Stimulated activated CD4-positive, alpha-beta T cell treated with anti-CD3 and anti-CD28 coated beads, Interleukin-4, amount 100 ng/mL, for 1 hour (primary cell): Measurements from ENCODE around the gene CPLX3.
"Not testable (repeated sequence)": the region's sequence is repeated elsewhere in the genome, so short reads cannot be mapped to it uniquely, and the experiment has no call there.

Source experiments
- DNase-seq: peaks from one replicate; pipeline ENCODE4 v3.0.0-alpha.2; 2020

Gene CPLX3, protein sequence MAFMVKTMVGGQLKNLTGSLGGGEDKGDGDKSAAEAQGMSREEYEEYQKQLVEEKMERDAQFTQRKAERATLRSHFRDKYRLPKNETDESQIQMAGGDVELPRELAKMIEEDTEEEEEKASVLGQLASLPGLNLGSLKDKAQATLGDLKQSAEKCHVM

DNA sequence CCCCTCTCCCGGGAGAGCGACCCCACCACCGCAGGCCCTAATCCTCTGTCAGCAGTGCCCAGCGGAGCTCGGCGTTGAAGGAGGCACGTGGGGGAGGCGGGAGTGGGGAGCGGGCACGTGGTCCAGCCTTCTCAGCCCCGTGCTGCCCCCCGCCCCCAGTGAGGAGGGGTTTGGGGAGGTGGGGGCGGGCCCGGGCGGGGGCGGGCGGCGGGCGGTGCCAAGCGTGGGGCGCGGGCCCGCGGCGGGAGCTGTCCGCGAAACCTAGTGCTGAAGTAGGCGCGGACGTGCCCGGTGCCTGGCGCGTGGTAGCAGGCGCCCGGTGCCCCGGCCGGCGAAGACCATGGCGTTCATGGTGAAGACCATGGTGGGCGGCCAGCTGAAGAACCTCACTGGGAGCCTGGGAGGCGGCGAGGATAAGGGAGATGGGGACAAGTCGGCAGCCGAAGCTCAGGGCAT is at the start of gene CPLX3:
Gene CPLX3 (plus strand): TSS at position 264 of the 456 bp plus-strand sequence. CDS start 77 bp downstream, at position 341.
- peak; percentile 57 for DNase-seq

DNA sequence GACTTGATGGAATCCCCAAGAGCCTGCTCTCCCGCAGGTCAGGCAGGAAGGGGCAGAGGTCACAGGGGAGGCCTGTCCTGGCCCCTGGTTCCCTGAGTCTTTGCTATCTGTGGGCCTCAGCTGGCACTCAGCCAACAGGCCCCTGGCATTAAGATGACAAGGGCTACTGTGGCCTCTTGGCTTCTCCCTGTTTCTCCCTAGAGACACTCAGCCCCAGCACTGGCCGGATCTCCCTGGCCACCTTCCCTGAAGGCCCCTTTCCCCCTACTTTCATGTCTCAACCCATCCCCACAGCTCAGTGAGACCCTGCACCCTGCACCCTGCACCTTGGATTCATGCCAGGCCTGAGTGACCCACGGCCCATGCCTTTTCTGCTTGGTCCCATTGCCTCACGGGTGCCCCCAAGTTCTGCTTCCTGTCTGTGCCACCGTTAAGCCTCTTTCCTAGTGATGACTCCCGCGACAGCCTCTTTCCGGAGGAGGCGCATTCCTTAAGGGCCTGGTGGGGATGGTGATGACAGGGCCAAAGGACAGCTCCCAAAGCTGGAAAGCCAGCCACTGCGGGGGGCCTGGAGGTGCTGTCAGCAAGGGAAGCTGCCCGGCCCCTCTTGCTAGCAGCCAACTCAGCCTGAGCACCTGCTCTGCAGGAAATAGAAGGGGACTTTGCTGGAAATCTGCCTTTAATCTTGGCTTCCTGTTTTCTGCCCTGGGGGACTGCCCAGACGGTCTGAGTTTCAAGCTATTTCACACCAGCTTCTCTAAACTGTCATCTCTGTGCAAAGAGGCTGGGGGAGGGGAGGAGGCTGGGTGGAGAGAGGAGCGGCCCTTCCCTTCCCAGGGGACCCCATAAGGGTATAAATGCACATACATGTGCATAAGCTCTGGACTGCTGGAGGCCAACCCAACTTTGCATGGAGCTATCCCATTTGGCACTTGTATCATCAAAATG is 49.3 kb upstream of the CPLX3 start:
- DNase-seq, result peak; percentile 55

DNA sequence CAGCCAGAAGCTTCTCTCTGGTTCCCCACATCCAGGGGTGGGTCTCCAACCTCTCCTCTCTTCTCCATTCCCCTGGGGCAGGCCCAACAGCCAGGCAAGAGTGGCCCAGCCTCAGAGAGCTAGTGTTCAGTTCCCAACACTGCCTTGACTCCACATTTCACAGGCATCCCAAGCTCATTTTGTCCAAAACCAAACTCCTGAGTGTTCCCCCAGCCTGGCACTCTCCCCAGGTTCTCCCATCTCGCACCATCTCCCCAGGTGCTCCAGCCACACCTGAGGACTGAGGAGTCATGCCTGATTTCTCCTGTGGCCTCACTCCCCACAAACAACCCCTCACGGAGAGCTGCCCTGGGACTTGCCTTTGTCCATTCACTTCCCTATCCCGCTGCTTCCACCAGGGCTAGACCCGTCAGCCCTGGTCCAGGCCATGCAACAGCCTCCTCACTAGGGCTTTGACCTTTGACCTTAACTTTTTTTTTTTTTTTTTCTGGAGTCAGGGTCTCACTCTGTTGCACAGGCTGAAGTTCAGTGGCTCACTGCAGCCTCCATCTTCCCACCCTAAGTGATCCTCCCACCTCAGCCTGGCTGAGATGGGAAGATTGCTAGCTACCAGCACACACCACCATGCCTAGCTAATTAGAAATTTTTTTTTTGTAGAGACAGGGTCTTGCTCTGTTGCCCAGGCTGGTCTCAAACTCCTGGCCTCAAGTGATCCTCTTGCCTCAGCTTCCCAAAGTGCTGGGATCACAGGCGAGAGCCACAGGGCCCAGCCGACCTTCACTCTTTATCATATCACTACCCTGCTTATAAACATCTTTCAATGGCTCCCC is 48.4 kb upstream of the CPLX3 start:
- no peak for DNase-seq

GRCh38 chr15:74778599-74778970 is 47.8 kb upstream of the CPLX3 start:
- DNase-seq, result no peak

- DNase-seq, result no peak
Observed at GRCh38 chr15:74779162-74779648, 47.2 kb upstream of the CPLX3 start.

- DNase-seq, result peak; percentile 44
Observed at GRCh38 chr15:74780523-74781430, 45.6 kb upstream of the CPLX3 start.

DNA sequence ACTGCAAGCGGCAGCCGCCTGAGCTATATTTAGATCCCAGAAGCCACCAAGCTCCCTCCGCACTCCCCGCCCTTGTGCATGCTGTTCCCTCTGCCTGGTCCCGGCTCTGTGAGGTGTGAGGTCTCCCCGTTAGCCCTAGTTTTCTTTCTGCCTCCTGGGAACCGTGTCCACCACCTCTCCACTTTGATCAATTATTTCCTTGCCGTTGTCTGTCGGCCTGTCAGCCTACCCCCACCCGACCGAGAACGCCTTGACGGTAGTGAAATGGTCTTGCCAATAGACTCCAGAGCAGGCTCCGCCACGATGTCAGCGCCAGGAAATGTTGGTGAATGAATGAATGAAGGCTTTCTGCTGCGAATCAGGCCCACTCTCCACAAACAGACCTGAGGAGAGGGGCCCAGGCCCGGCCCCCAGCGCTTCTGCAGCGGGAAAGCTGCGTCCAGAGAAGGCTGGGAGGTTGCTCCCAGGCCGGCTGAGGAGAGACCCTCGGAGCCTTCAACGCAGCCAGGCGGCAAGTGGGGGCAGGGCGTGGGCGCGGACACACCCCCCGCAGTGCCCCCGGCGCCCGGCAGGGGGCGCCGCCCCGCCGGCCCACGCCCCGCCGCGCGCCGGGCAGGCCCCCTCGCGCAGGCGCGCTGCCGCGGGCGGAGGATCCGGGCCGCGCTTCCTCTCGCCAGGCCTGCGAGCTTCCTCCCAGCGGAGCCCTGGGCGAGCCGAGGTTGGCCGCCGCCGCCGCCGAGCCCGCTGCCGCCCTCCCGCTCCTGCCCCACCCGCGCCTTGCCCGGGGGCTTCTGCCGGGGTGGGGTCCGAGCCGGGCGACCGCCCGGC is 44.8 kb upstream of the CPLX3 start, which contains the start of gene CSK:
Gene CSK (plus strand): TSS at position 650 of the 828 bp plus-strand sequence. CDS start 16,218 bp downstream, outside the sequence.
- DNase-seq, result peak; percentile 78

- DNase-seq, result peak; percentile 64
Observed at GRCh38 chr15:74782259-74783071, 44.0 kb upstream of the CPLX3 start.

DNA sequence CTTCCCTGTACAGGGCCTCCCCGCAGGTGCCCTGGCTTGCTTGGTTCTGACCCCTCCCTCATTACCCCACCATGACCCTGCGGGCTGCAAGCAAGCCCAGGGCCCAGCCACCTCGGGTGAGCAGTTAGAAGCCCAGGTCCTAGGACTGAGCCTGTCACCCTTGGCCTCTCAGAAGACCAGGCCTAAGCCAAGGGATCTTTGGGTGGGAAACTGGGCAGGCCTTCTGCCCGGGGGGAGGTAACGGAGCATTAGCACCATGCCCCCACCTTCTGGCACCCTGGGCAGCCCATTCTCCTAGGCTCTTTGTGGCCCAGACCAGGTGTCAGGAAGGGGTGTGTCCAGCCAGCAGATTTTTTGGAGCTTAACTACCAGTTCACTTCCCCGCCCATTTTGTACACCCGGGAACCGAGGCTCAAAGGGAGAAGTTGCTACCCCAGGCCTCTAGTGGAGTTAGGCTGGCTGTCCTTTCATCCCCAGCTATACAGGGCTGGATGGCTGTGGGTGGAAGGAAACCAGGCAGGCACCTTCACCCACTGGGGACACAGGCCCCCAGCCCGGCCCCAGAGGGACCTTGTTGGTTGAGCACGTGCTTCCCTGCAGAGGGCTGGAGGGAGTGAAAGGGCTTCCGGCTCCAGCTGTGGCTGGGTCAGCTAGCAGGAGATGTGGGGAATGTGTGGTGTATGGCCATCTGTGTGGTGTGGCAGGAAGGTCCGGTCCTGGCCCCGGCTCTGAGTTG is 43.2 kb upstream of the CPLX3 start:
- no peak for DNase-seq

DNA sequence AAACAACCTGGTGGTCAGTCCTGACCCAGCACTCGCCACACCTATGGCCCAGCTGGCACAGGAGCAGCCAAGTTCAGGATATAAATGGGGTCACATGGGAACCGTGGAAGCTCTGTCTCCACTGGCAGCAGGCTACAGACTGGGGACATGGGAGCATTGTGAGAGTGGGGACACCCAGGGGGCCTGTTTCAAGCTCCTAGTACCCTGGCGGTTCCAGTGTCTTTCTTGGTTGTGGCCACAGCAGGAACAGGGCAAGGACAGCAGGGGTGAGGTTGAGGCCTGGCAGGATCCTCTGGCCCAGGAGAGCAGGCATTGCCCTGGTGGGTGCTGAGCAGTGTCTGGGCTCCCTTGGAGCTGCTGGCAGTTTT is 42.6 kb upstream of the CPLX3 start:
- DNase-seq, result no peak

- no peak for DNase-seq
Observed at GRCh38 chr15:74784426-74785193, 41.8 kb upstream of the CPLX3 start.

- no peak for DNase-seq
Observed at GRCh38 chr15:74785194-74786032, 41.0 kb upstream of the CPLX3 start.

DNA sequence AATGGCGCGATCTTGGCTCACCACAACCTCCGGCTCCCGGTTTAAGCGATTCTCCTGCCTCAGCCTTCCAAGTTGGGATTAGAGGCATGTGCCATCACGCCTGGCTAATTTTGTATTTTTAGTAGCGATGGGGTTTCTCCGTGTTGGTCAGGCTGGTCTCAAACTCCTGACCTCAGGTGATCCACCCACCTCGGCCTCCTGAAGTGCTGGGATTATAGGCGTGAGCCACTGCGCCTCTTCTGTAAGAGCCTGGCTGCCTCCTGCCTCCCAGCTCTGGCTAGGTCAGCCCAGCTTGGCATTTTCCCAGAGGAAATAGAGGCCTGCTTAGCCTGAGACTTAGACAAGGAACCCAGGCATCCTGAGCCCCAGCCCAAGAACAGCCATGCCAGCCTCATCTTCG is 40.3 kb upstream of the CPLX3 start:
- not testable (repeated sequence) for DNase-seq

DNA sequence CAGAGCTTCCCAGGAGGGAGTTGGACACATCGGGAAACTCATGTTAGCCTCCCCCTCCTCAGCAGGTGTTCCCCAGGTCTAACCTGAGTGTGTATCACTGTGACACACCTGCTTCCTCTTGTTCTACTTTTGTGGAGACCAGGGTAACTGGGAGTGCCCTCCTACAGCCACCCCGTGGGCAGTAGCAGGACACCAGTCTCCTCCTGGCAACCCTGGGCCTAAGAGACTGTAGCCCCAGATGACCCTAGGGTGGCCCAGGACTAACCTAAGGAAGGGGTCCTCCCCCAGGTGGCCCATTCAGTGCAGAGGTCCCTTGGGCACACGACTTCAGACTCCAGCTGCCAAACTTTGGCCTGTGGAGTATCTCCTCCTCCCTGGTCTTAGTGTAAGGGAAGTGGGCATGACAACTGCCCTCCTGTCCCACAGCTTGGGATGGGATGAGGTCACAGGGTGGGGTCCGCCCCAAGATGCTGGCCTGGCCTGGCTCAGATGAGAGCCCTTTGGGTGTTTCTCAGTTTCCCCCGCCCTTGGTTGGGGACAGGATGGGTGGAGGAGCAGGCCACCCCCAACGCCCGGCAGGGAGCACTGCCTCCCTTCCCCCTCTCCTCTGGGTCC is 39.8 kb upstream of the CPLX3 start:
- no peak for DNase-seq

- peak; percentile 91 for DNase-seq
Observed at GRCh38 chr15:74787251-74788041, 39.0 kb upstream of the CPLX3 start.

DNA sequence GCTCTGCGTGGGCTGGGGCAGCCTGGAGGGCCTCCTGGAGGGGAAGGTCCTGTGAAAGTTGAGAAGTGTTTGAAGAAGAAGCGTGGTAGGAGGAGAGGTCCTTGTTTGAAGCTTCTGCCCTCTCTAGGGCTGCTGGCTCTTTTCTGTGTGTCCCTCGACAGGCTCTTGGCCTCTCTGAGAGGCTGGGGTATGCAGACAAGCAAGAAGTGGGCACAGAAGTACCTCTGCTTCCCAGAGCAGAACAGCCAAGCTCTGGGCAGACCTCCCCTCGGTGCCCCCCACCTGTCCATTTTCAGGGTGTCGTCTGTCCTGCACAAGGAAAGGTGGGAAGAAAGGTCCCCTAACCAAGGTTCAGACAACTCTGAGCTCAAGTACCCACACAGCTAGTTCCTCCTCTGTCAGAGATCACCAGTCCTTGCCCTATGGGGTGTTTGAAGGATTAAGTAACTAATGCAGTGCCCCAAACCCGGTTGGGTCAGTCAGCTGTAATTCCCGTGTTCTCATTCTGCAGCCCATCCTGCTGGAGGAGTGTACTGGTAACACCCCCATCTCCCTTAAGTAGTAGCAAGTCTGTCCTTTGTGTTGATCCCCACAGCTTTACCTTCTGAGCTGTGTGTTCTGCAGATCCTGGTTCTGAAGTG is 38.3 kb upstream of the CPLX3 start:
- no peak for DNase-seq
